HG03354 (cell line): ENCODE data around the gene MIDN.
"Not testable (repeated sequence)": the region's sequence is repeated elsewhere in the genome, so short reads cannot be mapped to it uniquely, and the experiment has no call there.

Experiments
- ATAC-seq: cut with Tn5 transposase; IDR thresholded peaks from one replicate; pipeline ENCODE4 v1.9.1; 2021; ENCODE audit warnings: mild to moderate bottlenecking; ENCODE audit not compliant: unreplicated experiment, poor library complexity, severe bottlenecking

MIDN gene

DNA sequence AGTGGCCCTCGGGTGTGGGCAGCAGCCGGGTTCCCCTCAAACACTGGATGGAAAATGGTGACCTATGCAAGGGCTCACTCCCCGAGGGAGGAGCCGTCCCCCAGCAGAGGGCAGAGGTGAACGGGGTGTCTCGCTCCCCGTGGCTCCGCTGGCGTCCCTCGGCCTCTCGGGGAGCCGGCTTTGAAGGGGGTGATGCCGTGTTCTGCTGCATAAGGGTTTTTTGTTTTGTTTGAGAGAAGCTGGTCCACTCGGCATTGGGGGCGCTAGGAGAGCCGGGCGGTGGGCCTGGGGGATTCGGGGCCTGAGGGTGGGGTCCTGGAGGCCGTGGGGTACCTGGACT lies 41.3 kb downstream of the MIDN start:
- ATAC-seq = no peak

DNA sequence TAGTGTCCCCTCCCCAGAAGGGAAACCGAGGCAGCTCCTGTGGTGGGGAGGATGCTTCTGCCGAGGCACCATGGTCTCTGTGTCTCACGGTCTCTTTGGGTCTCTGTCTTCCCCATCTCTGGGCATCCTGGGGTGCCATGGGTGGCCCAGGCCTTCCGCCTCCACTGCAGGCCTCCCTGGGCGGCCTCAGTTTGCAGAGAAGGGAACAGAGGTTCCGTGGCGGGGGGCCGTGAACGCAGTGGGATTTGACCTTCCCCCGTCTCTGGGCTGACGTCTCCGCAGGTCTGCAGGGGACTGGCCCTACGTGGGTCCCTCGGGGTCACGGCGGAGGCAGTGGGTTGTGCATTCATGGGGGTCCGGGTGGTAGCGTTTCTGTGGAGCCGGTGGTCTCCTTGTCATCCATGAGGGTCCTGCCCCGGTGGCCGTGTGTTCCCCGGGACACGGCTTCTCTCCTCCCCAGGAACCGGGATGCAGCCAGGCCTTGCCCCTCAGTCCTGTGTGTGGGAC lies 41.9 kb downstream of the MIDN start:
- no peak for ATAC-seq

DNA sequence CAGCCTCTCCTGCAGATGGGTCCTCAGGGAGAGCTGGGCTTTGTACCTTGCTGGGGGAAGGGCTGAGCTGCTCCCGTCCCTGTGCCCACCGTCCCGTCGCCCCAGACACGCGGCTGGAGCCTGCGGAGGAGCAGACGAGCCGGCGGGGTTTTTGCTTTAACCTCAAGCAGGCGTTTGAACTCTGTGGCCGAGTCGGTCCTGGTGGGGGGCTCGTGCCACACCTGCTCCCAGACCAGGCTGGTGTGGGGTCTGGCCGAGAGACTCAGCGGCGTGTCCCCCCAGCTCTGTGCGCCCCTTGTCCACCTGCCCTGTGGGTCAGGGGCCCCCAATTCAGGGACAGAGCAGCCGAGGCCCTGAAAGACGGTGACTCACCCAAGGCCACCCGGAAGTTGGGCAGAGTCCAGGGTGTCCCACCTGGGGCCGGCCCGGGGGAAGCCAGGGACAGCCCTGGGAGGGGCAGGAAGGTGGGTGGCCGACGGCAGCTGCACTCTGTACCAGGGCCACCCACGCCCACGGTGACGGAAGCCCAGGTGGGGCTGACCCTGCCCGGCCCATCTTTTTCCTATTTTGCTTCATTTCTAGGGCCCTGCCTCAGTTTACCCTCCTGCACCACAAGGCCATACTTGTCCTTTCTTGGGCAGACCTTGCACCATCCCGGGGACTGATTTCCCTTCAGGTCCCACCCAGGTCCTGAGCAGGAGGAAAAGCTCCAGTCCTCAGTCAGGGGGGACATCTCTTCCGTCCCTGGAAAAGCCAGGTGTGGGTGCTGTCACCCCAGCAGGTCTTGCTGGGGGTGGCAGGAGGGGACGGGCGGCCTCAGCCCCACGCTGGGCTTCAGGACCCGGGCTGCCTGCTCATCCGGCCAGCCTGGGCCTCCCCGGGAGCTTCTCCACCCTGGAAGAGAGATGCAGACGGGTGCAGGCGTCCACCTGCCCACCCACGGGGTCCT lies 42.6 kb downstream of the MIDN start:
- ATAC-seq = no peak

DNA sequence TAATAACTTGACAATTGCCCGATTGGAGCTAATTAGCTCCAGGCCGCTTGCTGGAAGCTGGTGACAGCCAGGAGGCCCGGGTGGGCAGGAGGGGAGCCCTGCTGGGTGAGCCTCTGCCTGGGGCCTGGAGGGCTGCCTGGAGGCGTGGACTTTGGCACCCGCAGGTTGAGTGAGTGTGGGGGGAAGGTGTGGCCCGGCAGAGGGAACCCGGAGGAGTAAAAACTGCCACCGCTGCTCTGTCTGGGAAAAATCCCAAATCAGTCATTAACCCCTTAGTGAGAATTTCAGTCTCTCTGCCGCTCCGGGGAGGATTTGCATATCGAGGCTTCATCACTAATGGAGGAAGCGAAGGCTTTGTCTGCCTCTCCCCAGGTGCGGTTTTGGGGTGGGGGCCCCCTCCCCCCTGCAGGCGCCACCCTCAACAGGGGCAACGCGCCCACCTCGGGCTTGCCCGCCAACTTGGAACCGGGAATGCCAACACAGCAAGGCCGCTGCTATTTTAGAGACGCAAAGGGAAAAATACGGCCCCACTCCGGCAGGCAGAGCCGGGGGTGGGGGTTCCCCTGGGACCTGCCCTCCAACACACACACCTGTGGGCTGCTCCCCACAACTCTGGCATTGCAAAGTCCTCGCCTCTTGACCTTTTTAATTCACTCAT lies 43.5 kb downstream of the MIDN start:
- no peak for ATAC-seq

DNA sequence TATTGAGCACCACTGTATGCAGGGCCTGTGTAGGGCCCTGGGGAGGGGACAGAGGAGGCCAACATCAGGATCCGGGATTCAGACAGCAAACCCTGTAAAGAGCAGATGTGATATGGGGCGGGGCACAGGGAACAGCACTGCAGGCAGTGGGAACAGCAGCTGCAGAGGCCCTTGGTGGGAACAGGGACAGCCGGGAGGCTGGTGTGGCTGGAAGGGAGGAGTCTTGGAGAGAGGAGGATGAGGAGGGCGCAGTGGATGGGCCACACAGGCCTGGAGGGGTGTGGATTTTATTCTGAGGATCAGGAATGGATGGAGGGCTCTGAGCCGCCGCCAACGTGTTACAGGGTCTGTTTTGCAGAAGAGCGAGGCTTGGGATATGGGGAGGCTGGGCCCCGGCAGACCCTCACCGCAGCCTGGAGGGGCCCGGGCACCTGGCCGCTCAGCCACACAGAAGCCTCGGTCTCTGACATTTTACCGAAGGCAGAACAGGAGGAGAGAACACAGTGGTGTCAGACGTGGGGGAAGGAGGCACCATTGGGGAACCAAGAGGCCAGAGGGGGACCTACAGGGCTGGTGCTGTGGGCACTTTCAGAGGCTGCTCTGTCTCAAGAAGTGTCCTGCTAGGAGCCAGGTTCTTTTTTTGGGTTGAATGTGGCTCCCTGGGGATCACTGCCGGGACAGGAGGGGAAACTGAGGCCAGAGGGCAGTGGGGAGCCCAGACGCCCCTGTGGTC lies 44.2 kb downstream of the MIDN start:
- no peak for ATAC-seq

DNA sequence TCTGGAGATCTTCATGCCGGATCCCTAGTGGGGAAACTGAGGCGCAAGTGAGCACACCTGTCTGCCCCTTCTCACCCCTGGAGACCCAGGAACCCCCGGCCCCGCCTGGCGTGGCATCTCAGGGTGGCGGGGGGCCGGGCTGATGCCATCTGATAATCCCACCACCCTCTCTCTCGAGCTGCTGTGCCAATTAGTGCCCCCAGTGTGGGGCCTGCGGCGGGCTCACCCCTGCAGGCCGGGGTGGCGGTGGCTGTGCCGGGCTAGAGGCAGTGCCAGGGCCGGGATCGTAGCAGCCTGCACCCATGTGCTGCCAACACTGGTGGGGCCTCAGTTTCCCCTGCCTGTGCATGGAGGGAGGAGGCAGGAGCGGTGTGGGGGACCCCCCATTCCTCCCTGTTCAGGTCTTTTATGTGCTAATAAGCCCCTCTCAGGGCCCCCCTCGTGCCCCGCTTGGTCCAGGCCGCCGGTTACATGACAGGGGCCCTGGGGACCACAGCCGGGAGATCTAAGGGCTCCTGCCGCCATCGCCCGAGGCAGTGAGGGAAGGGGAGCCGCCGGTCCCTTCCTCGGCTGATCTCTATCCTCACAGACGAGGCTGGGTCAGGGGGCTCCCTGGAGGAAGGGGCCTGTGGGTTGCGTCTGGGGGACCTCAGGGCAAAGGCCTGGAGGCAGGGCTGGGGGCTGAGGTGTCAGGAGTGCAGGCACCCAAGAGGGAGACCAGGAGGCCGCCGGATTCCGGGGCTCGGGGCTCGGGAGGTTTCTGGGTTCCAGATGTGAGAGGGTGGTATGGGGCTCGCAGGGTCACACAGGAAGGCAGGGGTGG lies 45.6 kb downstream of the MIDN start:
- no peak for ATAC-seq

GRCh38 chr19:1294688-1295087 lies 46.3 kb downstream of the MIDN start:
- no peak for ATAC-seq

DNA sequence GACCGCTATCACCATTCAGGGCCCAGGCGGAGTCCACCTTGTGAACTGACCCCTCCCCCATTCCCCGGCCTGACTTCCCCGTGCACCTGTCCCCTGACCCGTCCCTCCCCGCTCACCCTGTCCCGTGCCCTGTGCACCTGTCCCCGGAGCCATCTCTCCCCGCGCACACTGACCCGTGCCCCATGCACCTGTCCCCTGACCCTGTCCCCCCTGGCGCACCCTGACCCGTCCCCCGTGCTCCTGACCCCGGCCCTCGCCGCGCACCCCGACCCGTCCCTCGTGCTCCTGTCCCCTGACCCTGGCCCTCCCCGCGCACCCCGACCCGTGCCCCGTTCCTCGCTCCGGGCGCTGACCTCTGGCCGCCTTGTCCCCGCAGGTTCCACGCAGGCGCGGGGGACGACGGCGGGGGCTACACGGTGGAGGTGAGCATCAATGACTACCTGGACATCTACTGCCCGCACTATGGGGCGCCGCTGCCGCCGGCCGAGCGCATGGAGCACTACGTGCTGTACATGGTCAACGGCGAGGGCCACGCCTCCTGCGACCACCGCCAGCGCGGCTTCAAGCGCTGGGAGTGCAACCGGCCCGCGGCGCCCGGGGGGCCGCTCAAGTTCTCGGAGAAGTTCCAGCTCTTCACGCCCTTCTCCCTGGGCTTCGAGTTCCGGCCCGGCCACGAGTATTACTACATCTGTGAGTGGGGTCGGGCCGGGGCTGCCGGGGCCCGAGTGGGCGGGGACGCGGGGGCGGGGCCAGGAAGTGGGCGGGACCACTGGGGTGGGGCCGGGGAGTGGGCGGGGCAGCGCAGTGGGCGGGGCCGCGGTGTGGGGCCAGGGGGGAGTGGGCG lies 47.0 kb downstream of the MIDN start:
- ATAC-seq = no peak

GRCh38 chr19:1296078-1296477 lies 47.7 kb downstream of the MIDN start:
- ATAC-seq = no peak

GRCh38 chr19:1296575-1297271 lies 48.3 kb downstream of the MIDN start:
- no peak for ATAC-seq

- ATAC-seq = no peak
Observed at GRCh38 chr19:1298235-1298634, 49.9 kb downstream of the MIDN start.

DNA sequence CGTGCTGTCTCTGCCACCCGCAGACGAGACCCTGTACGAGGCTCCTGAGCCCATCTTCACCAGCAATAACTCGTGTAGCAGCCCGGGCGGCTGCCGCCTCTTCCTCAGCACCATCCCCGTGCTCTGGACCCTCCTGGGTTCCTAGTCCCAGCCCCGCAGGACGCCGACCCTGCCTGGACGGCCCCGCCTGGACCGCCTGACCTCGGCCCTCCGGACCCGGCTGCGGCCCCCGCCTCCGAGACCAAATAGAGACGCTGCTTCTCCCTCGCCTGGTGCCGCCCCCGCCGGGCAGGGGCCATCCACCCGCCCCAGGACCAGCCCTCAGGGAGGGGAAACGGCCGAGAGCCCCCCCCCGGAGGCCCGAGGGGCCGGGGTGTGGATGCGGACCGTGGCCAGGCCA lies 51.4 kb downstream of the MIDN start:
- no peak for ATAC-seq

GRCh38 chr19:1300744-1301490 lies 52.5 kb downstream of the MIDN start:
- no peak for ATAC-seq

- no peak for ATAC-seq
Observed at GRCh38 chr19:1302533-1303239, 54.3 kb downstream of the MIDN start.

- no peak for ATAC-seq
Observed at GRCh38 chr19:1304197-1304924, 56.0 kb downstream of the MIDN start.

DNA sequence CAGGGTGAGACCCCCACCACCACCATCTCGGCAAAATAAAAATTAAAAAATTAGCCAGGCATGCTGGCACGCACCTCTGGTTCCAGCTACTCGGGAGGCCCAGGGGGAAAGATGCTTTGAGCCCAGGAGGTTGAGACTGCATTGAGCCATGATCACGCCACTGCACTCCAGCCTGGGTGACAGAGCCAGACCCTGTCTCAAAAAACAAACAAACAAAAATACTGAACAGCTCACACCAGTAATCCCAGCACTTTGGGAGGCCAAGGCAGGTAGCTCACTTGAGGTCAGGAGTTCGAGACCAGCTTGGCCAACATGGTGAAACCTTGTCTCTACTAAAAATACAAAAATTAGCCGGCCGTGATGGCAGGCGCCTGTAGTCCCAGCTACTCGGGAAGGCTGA lies 57.0 kb downstream of the MIDN start:
- not testable (repeated sequence) for ATAC-seq
